Heart left ventricle (tissue), 16 donors: ENCODE data around the gene CFAP57. TPM values are rescaled to one million over a fixed set of nuclear protein-coding genes. Genes with fewer than 3 reads are reported as not detected.

Experiments
- ATAC-seq, 4 donors: fragments of 200-7000 bp; cut with Tn5 transposase; one replicate each; pipeline ENCODE4 v1.9.1; 2020 to 2022; ENCODE audit warnings: moderate library complexity in 4 of 4, mild to moderate bottlenecking in 3 of 4, moderate number of reproducible peaks in 1 of 4
- DNase-seq, 5 donors: peaks; one replicate each; pipeline ENCODE4 v3.0.0-alpha.2; 2020
- H3K27ac ChIP-seq, 12 donors: fragments of 200-600 bp; sonication (generic) in 4 of 12; one replicate each; pipeline versions ENCODE4 v1.5.0 to v1.8.0; 2016 to 2022; ENCODE audit warnings: mild to moderate bottlenecking in 2 of 12
- H3K27me3 ChIP-seq, 9 donors: fragments of 200-600 bp; sonication (generic) in 2 of 9; one replicate each; pipeline versions ENCODE4 v1.5.1 to v1.8.0; 2016 to 2022; ENCODE audit warnings: mild to moderate bottlenecking in 3 of 9
- H3K36me3 ChIP-seq, 9 donors: fragments of 200-600 bp; sonication (generic) in 2 of 9; one replicate each; pipeline versions ENCODE4 v1.5.0 to v1.8.0; 2018 to 2022; ENCODE audit warnings: mild to moderate bottlenecking in 2 of 9
- H3K4me1 ChIP-seq, 12 donors: fragments of 200-600 bp; sonication (generic) in 4 of 12; one replicate each; pipeline versions ENCODE4 v1.5.0 to v1.8.0; 2016 to 2022; ENCODE audit warnings: mild to moderate bottlenecking in 3 of 12
- H3K4me3 ChIP-seq, 12 donors: fragments of 200-600 bp; sonication (generic) in 4 of 12; one replicate each; pipeline versions ENCODE4 v1.5.0 to v1.8.0; 2017 to 2022; ENCODE audit warnings: mild to moderate bottlenecking in 9 of 12, moderate library complexity in 4 of 12
- H3K9me3 ChIP-seq, 12 donors: fragments of 200-600 bp; sonication (generic) in 4 of 12; one replicate each; pipeline versions ENCODE4 v1.5.0 to v1.8.0; 2016 to 2022; ENCODE audit warnings: mild to moderate bottlenecking in 1 of 12
- CTCF ChIP-seq, 12 donors: fragments of 200-600 bp; sonication (generic) in 4 of 12; IDR thresholded peaks; one replicate each; pipeline versions ENCODE4 v1.5.0 to v1.8.0; 2018 to 2022; ENCODE audit warnings: antibody characterized with exemption in 12 of 12, mild to moderate bottlenecking in 5 of 12
- POLR2A ChIP-seq, 2 donors: fragments of 450-650 bp; IDR thresholded peaks; one replicate each; pipeline ENCODE4 v1.6.1; 2017; ENCODE audit warnings: antibody characterized with exemption in 2 of 2, mild to moderate bottlenecking in 2 of 2, moderate library complexity in 2 of 2
- WGBS, 4 donors: extraction: QIAGEN DNeasy Blood & Tissue Kit in 2 of 4; methylation state at CpG; one replicate each; pipeline versions ENCODE4 v1.1.5 to v1.1.7; 2013 to 2018; 5-methylcytosine and 5-hydroxymethylcytosine counted together
- intact Hi-C, 10 donors: fragments of 100-400 bp; cut with DNase I; formaldehyde crosslinking; loops; one replicate each; pipeline versions ENCODE4 v1.11.1 to v1.14.2; 2022
- polyA plus RNA-seq, 2 donors: library from polyadenylated mRNA; stranded (reverse); fragments of 200-250 nt; gene quantifications; one replicate each; pipeline ENCODE4 v1.2.3, GENCODE V29; 2013
- total RNA-seq, 9 donors: library from RNA; depleted of rRNA in 2 of 9; stranded (reverse); fragments of >200 nt in 2 of 9; fragmentation: NEBNext Ultra II Directional in 3 of 9; extraction: Animal tissue kit (Norgen Biotek cat#: 25700) in 3 of 9; gene quantifications; one replicate each; pipeline versions ENCODE4 v1.1.0 to v1.2.4, GENCODE V29; 2016 to 2023
- donor health status: ischemic (EF 13 %, LVEDD 7.1; RV severe dilation, severe dysfunction).
- donor health status: healthy with polysubstance abuse.
- donor health status: DM: no; HTN: yes; CAD: no.
- donor health status: DM: no; HTN: no; CAD: no.
- donor health status: ischemic (EF 25% LVEDD 6.9; RV normal size, moderate dysfunction).
- donor health status: ischemic (EF 25% LVEDD 5.7; RV mildly dilated, moderate dysfunction).
- donor health status: healthy.
- donor health status: DM: yes; HTN: yes; CAD: no.
- donor health status: ischemic (EF 35%, LVEDD 5.7; RV mildly dilated, moderate dysfunction).
- donor health status: nonischemic (EF 11% LVEDD 7.7; RV severe dilation, severe dysfunction).
- donor health status: DM: yes; HTN: yes; CAD: no.
- donor health status: PGD.
- donor health status: ischemic (EF 29% LVEDD 5.4; RV normal size, mild dysfunction).
- donor health status: nonischemic (EF 23%, LVEDD 6.1; RV moderate dilation, normal function).

Gene CFAP57
- total and polyA plus RNA-seq, 11 donors, result 0.07 to 0.34 (median 0.13) TPM; not detected in 5

GRCh38 chr1:43275826-43276620 lies 103.9 kb downstream of the CFAP57 start:
- no peak for DNase-seq
- WGBS, 4 donors, result 87 to 91% (median 90%) methylated on average over 12 of the region's 12 CpGs
- no peak for ATAC-seq

GRCh38 chr1:43276673-43277072 lies 104.5 kb downstream of the CFAP57 start:
- Histone ChIP-seq H3K27ac (no peak overlapping the region), H3K27me3 (no peaks in the 10 kb centered on the region), H3K4me1 (peaks cover 0 to 10% (median 5%) of the 10 kb centered on the region in 12 donors), H3K36me3 (no peaks in the 10 kb centered on the region), H3K9me3 (no peaks in the 10 kb centered on the region), H3K4me3 (no peak overlapping the region)
- DNase-seq (no peak), ATAC-seq (no peak)
- no peak for TF ChIP-seq CTCF (IDR thresholded peaks at IDR 0.05)
- no peak for TF ChIP-seq POLR2A (IDR thresholded peaks at IDR 0.05)
- WGBS, 4 donors, result 65 to 77% (median 73%) methylated on average over 7 of the region's 7 CpGs
- intact Hi-C loops, result no loop called here

More at GRCh38 chr1:43275826-43276620, 103.9 kb downstream of the CFAP57 start:
- no peak for TF ChIP-seq CTCF (IDR thresholded peaks at IDR 0.05)
- TF ChIP-seq POLR2A (IDR thresholded peaks at IDR 0.05), result no peak
- Histone ChIP-seq H3K36me3 (no peaks in the 10 kb centered on the region), H3K9me3 (no peaks in the 10 kb centered on the region), H3K27me3 (no peaks in the 10 kb centered on the region), H3K4me1 (peaks cover 0 to 10% (median 5%) of the 10 kb centered on the region in 12 donors), H3K4me3 (no peak overlapping the region), H3K27ac (no peak overlapping the region)
- intact Hi-C loops, result no loop called here

DNA sequence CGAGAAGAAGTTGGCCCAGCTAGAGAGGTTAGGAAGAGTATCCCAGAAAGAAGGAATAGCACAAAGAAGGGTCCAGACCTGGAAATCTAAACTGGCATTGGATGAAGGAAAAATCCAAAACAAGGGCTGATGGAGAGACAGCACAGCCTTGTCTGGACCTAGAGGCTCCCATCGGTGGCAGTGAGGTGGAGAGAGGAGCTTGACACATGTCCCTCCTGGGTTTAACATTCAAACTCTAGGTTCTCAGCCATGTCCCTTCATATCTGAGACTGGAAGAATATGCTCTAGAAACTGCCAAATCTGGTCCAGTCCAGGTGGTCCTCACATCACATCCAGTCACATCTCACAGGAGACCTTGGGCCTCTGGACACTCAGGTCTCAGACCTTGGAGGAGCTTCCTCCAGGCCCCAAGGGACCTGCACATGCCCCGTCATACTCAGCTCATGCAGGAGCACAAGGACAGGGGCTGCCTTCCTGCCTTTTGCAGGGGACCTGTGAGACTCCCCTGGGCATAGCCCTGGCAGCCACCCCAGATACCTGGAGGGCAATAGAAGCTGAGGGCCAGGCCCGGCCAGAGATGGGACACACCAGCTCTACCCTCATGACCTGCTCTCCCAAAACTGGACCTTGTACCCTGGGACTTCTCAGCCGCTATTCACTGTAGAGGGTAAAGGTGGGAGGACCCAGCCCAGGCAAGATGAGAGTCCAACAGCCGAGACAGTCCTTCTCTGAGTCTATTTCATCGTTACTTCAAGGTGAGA lies 105.2 kb downstream of the CFAP57 start:
- TF ChIP-seq CTCF (IDR thresholded peaks at IDR 0.05) (no peak), POLR2A (IDR thresholded peaks at IDR 0.05) (no peak)
- Histone ChIP-seq H3K27ac (no peak overlapping the region), H3K4me1 (peaks cover 0 to 10% (median 5%) of the 10 kb centered on the region in 12 donors), H3K9me3 (no peaks in the 10 kb centered on the region), H3K27me3 (no peaks in the 10 kb centered on the region), H3K4me3 (no peak overlapping the region), H3K36me3 (no peaks in the 10 kb centered on the region)
- 90 to 93% (median 92%) methylated on average over 7 of the region's 7 CpGs for WGBS, 4 donors
- intact Hi-C loops, result no loop called here
- ATAC-seq (no peak), DNase-seq (no peak)

GRCh38 chr1:43279161-43279560 lies 107.0 kb downstream of the CFAP57 start:
- TF ChIP-seq POLR2A (IDR thresholded peaks at IDR 0.05), result no peak
- TF ChIP-seq CTCF (IDR thresholded peaks at IDR 0.05), result no peak
- no peak for ATAC-seq

More at GRCh38 chr1:43279161-43279560, 107.0 kb downstream of the CFAP57 start:
- H3K36me3 ChIP-seq, result no peaks in the 10 kb centered on the region
- H3K4me1 ChIP-seq, result peaks cover 0 to 7% (median 3%) of the 10 kb centered on the region in 12 donors
- intact Hi-C loops, result no loop called here
- no peak overlapping the region for H3K4me3 ChIP-seq
- no peaks in the 10 kb centered on the region for H3K9me3 ChIP-seq
- H3K27me3 ChIP-seq, result no peaks in the 10 kb centered on the region
- DNase-seq, result no peak
- no peak overlapping the region for H3K27ac ChIP-seq
- 92 to 100% (median 93%) methylated on average over 3 to 5 of the region's 5 CpGs for WGBS, 4 donors
